HT1080 (cell line): Measurements from ENCODE around the gene FLII. TPM values are rescaled to one million over a fixed set of nuclear protein-coding genes. Genes with fewer than 3 reads are reported as not detected.
"Not testable (repeated sequence)": the region's sequence is repeated elsewhere in the genome, so short reads cannot be mapped to it uniquely, and the experiment has no call there.

Experiments
- DNase-seq: peaks from one replicate; pipeline ENCODE4 v3.0.0-alpha.2; 2015; ENCODE audit warnings: low read depth
- total RNA-seq: library from RNA; depleted of rRNA; stranded (reverse); fragments of >200 nt; shearing (Covaris generic); gene quantifications from 2 replicates; pipeline ENCODE4 v1.2.3, GENCODE V29; 2014; rRNA removed

Gene FLII
- total RNA-seq, 1 experiment from 2014 or later, result 189 TPM

DNA sequence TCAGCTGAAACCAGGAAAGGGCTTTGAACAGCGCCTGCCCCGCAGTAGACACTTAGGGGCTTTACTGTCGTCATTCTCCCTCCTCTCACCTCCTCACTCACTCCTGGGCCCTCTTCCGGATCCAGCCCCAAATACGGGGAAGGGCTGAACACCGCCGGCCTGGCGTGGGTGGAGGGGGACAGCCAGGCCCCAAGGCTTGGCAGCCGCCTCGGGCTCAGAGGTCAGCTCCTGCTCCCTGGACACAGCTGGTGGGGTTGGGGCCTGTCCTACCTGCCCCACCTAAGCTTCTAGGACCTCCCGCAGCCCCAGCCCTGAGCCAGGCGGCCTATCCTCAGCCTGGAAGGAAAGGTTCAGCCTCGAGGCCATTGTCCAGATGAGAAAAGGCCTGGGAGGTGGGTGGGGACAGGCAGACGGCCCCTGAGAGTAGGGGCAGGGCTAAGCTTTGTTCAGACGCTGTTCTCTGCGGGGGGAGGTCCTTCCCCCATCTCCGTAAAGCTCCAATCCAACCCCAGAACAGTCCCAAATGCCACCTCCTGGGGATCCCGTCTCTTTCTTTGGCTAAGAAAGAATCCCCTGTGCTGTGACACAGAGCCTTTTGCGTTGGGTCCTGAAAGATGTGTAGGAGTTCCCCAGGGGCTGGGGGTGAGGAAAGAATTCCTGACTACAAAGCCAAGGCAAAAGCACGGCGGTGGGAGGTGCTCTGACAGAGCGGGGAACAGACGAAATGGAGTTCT, 34.0 kb downstream of the FLII start:
- no peak for DNase-seq

DNA sequence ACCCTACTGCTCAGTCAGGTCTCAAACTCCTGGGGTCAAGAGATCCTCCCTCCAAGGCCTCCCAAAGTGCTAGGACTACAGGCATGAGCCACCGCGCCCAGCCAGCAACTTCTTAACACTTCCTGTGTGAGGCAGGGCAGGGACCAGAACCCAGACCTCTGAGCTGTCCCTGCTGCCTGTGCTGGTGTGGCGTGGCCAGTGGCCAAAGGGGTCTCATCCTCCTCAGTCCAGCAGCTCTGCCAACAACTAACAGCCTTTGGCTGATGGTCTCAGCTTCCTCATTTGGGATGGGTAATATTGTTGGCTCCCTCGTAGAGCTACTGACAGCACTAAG, 34.5 kb downstream of the FLII start:
- DNase-seq, result no peak

DNA sequence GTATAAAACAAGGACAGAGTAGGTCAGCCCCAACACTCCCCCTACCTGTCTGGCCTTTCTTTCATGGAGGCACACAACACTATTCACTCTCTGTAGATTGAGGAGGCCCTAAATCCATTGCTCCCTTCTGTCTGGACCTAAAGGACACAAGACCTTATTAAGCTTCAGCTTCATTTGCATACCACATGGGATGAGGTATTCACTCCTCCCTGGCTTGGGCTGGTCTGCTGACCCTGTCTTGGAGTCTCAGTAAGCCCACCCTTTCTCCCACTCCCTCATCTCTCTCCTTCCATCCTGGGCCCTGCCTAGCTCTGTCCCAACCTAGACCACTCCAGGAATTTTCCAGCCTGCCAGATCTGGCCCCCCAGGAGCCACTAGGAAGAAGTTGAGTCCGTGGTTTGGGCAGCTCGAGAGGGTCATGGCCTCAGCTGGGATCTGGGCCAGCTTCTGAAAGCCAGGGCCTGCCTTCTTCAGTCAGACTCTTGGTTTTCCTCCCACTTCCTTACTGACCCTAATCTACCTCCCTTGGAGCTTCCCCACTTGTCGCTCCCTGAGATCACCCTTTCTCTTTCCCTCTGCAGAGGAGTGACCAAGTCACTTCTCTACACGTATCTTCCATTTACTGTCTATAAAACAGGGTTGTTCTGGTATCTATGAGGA, 39.7 kb downstream of the FLII start:
- DNase-seq, result peak; percentile 21

DNA sequence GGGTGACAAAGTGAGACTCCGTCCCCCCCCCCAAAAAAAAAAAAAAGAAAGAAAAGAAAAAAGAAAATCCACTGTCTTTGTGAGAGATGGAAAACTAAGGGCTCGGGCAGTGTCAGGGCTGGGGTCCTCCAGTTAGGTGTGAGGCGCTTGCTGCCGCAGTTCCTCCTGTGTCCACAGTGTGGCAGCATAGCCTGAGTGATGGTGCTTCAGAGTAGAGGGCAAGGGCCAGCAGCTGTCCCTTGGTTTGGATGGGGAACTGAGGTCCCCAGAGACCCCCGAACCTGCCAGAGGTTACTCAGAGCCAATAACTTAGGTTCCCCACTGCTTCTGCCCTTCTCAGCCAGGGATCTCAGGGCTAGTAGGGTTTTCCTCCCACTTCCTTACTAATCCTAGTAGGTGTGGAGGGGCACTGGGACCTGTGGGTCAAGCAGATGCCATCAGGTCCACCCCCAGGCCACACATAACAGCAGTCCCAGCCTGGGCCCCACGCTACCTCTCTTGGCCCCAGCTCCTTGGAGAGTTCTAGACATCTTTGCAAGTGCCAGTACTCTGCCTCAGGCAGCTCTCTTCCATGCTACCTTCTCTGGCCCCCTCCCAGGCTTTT, 41.0 kb downstream of the FLII start:
- peak; percentile 58 for DNase-seq

DNA sequence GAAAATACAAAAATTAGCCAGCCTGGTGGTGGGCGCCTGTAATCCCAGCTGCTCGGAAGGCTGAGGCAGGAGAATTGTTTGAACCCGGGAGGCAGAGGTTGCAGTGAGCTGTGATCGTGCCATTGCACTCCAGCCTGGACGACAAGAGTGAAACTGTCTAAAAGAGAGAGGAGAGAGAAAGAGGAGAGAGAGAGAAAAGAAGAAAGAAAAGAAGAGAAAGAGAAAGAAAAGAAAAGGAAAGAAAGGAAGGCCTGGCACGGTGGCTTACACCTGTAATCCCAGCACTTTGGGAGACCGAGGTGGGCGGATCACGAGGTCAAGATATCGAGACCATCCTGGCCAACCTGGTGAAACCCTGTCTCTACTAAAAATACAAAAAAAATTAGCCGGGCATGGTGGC, 41.6 kb downstream of the FLII start:
- not testable (repeated sequence) for DNase-seq

DNA sequence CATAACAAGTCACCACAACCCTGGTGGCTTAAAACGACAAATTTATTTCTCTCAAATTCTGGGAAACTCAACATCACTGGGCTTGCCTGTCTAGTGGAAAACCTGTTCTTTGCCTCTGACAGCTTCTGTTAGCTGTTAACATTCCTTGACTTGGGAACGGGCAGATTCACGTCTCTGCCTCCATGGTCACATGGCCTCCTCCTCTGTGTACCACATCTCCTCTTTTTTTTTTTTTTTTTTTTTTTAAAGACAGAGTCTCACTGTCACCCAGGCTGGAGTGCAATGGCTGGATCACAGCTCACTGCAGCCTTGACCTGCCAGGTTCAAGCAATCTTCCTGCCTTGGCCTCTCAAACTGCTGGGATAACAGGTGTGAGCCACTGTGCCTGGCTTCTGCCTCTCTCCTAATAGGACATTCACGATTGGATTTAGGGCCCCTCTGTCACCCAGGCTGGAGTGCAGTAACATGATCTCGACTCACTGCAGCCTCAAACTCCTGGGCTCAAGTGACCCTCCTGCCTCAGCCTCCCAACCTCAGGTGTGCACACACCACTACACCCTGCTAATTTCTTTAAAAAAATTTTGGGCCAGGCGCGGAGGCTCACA, 44.8 kb downstream of the FLII start:
- DNase-seq, result no peak

DNA sequence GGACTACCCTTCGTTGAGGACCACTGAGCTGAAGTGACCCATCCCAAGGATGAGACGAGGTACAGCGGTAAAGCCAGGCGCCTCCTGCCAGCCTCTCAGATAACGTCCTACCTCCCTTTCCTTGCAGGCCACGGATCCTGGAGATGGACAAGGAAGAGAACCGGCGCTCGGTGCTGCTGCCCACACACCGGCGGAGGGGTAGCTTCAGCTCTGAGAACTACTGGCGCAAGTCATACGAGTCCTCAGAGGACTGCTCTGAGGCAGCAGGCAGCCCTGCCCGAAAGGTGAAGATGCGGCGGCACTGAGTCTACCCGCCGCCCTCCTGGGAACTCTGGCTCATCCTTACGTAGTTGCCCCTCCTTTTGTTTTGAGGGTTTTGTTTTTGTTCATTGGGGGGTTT, 50.4 kb downstream of the FLII start:
- no peak for DNase-seq

DNA sequence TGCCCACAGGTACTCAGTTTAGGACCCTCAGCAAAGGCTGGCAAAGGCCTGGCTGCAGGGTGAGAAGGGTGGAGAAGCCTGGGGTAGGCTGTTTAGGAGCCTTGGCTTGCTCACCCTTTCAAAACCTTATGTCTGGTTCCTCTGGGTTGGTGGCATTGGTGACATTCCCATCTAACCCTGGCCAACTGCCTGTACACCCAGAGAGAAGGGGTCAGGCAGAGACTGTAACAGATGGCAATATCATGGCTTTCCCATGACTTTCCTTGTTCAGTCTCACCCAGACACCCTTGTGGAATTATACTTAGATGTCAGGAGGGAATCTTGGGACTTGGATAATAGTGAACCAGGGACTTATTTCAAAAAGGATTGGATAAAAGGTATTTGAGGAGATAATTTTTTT, 51.6 kb downstream of the FLII start:
- no peak for DNase-seq

DNA sequence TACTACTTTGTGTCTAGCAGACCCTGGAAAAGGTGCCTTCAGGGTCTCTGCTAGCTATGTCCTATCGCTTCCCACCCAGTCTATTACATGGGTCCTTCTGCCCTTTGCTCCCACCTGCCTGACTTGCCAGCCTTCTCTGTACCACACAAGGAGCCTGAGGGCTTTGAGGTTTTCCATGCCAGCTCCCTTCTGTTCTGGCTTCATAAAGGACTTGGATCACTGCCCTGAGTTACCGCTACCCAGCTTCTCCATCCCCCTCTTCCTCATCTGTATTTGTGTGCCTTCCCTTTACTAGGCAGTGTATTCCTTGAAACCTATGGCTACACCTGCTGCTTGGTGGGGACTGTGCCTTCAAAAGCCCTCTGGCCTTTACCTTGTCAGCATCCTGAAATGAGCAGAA, 52.7 kb downstream of the FLII start:
- DNase-seq, result no peak

DNA sequence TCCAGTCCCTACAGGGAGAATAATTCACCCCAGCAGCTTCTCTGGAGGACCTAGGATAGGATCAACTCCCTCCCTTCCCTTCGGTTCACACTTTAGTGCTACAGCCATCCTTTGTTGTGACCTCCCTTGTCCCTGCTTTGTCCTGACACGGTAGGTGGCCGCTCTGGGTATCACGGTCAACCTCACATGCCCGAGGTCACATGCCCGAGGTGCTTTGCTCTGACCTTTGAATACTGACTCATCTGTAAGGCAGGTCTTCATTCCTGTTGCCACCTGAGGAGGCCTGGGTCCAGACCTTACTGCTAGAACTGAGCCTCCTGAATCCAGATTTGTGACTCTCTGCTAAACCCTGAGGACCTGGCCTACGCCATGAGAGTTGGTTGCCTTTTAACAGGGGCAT, 55.2 kb downstream of the FLII start:
- no peak for DNase-seq

DNA sequence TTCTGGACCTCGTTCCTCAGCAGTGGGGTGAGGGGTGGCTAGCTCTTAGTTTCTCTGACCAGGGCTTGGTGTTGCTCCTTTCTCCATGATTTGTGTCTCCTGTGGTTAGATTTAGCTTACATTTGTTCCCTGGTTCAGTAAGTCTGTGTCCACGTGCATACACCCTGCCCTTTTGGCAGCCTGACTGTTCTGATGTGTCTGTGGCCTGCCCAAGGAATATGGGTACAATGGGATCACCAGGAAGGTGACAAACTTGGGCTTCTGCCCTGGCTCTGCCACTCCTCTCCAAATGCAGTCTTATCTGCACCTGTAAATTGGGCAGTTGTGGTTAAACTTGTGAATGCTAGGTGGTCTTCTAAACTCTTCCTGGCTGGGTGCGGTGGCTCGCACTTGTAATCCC, 57.4 kb downstream of the FLII start:
- DNase-seq, result no peak

DNA sequence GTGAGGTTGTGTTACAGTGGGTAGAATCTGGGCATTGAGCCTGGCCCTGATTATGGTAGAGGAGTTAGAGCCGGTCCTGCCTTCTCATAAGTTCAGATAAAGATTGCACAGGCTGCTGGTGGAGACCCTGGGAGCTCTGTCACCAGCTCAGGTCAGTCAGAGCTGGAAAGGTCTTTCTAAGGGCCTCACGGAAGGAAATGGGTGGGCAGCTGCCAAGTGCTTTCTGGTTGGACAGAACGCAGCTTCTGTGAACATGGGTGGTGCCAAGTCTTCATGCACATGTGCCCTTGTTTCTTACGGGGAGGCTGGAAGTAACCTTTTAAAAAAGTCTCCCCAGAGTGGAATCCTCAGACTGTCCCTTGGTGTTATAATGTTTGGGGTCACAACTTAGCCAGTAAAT, 60.0 kb downstream of the FLII start:
- no peak for DNase-seq

DNA sequence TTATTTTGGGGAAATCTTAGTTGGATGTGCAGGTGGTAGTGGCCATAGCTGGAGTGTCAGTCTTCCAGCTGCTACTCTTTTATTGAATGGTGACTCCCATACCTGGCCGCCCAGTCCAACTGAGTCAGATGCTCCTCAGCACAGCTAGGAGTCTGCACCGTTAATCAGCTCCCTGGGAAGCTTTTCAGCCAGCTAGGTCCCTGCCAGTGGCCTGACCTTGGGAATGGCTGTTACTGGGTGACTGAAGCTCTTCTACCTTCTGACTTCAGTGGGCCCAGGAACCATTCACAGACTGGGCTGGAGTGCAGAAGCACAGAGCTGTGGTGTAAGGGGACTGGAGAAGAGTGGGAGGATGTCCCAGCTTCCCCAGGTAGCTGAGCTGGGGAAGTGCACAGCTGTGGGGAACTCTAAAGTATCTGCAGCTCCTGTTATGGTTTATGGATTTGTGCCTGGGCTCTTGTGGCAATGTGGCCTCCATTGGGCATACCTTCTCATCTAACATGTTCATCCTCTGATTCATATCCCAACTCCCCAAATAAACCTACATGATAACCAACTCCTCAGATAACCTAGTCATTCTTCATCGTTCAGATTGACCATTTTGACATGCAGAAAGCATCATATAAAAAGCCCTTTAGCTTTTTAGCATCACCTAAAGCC, 60.9 kb downstream of the FLII start:
- DNase-seq, result no peak

DNA sequence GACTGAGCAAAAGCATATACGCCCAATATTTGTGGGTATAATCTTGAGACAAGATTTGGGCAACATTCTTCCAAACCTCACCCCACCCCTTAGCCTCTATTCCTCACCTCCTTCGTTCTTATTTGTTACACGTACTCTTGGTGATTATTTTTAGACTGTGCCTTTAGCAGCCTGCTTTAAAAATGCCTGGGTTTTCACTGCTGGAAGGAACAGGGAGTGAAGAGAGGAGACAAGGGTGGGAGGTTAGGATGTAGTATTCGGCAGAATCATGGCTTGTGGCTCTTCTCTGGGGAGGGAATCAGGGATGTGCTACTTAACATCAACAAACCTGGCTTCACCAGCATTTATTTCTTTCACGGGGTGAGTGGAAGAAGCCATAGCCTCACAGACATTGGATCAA, 63.3 kb downstream of the FLII start:
- DNase-seq, result no peak

Other genes with a start within 250 kb of the FLII start
- gene ATPAF2, start 219.6 kb downstream of the FLII start, total RNA-seq, result 16.6 and 17.8 TPM in 2 replicates
- 5.0 and 7.8 TPM in 2 replicates for gene GID4, start 219.3 kb downstream of the FLII start, total RNA-seq
- gene DRG2, start 170.8 kb downstream of the FLII start, total RNA-seq, result 55.5 and 55.9 TPM in 2 replicates
- gene MYO15A, start 150.0 kb downstream of the FLII start, total RNA-seq, result not detected in 2 replicates
- gene ALKBH5, start 74.9 kb downstream of the FLII start, total RNA-seq, result 75.9 and 91.6 TPM in 2 replicates
- gene LLGL1, start 33.1 kb downstream of the FLII start, total RNA-seq, result 36.5 and 39.3 TPM in 2 replicates
- gene MIEF2, start 1.9 kb upstream of the FLII start, total RNA-seq, result 5.7 and 8.1 TPM in 2 replicates
- 80.3 and 84.9 TPM in 2 replicates for gene TOP3A, start 56.3 kb upstream of the FLII start, total RNA-seq
- gene SMCR8, start 56.6 kb upstream of the FLII start, total RNA-seq, result 13.0 and 15.4 TPM in 2 replicates
- gene SHMT1, start 104.8 kb upstream of the FLII start, total RNA-seq, result 20.2 and 20.7 TPM in 2 replicates
- gene EVPLL, start 119.0 kb upstream of the FLII start, total RNA-seq, result not detected in 2 replicates
- gene LGALS9C, start 218.1 kb upstream of the FLII start, total RNA-seq, result not detected in 2 replicates